A549 (cell line): ENCODE data around the gene PLEKHA1. TPM values are rescaled to one million over a fixed set of nuclear protein-coding genes. Genes with fewer than 3 reads are reported as not detected.

Experiments
- ATAC-seq, 2 experiments: fragments of 200-7000 bp in 1 of 2; fragments of >200 bp in 1 of 2; cut with Nextera tagmentation in 1 of 2; cut with Tn5 transposase in 1 of 2; 3 replicates each; pipeline versions ENCODE4 v1.8.0 to v1.9.1; 2018 to 2020; ENCODE audit warnings: mild to moderate bottlenecking in 1 of 2, moderate library complexity in 1 of 2
- CTCF ChIA-PET: fragments of 300-600 bp; sonication (Branson Sonifier 250); formaldehyde crosslinking; extraction: SDS; loops from one replicate; lab custom pipeline; 2021; ENCODE audit warnings: antibody characterized with exemption, inconsistent platforms; lab: Yijun Ruan, JAX
- POLR2A ChIA-PET: fragments of 350-600 bp; formaldehyde crosslinking; extraction: SDS; loops from one replicate; lab custom pipeline; 2021; ENCODE audit warnings: antibody characterized with exemption, inconsistent platforms; lab: Yijun Ruan, JAX
- DNase-seq, 2 experiments: peaks; one replicate each; pipeline versions ENCODE4 v3.0.0 to v3.0.0-alpha.2; 2011 to 2016; ENCODE audit warnings: low read depth in 1 of 2, low spot score in 1 of 2
- FAIRE-seq: peaks from 2 replicates; lab custom pipeline; 2011; peaks lifted over from hg19 to GRCh38; lab: Jason Lieb, UNC
- H3K27ac ChIP-seq, 2 experiments: fragments of >200 bp; sonication (Bioruptor Twin); formaldehyde crosslinking; 3 replicates each; pipeline ENCODE4 v1.5.1; 2016 to 2017
- H3K4me1 ChIP-seq: fragments of >200 bp; sonication (Bioruptor Twin); formaldehyde crosslinking; 3 replicates; pipeline ENCODE4 v1.6.1; 2016
- H3K4me2 ChIP-seq: fragments of >200 bp; sonication (Bioruptor Twin); formaldehyde crosslinking; 3 replicates; pipeline ENCODE4 v1.6.1; 2016
- H3K4me3 ChIP-seq: fragments of >200 bp; sonication (Bioruptor Twin); formaldehyde crosslinking; 3 replicates; pipeline ENCODE4 v1.5.1; 2016
- H3K9me3 ChIP-seq: fragments of >200 bp; sonication (Bioruptor Twin); formaldehyde crosslinking; 3 replicates; pipeline ENCODE4 v1.6.1; 2016
- ATOH8 ChIP-seq: fragments of 250-450 bp; sonication (Bioruptor Pico); IDR thresholded peaks from 2 replicates; pipeline ENCODE4 v1.5.0; 2020; ENCODE audit warnings: low read depth, mild to moderate bottlenecking, moderate library complexity
- BCL3 ChIP-seq: fragments of >200 bp; sonication (Bioruptor Twin); formaldehyde crosslinking; IDR thresholded peaks from 3 replicates; pipeline ENCODE4 v1.6.1; 2016
- CBX2 ChIP-seq: fragments of 200-600 bp; sonication (generic); IDR thresholded peaks from 2 replicates; pipeline ENCODE4 v1.6.1; 2016; ENCODE audit warnings: low read depth, mild to moderate bottlenecking, borderline replicate concordance
- CBX8 ChIP-seq: fragments of 200-600 bp; sonication (generic); IDR thresholded peaks from 2 replicates; pipeline ENCODE4 v1.6.1; 2016
- EHF ChIP-seq: fragments of 250-450 bp; sonication (Bioruptor Pico); IDR thresholded peaks from 2 replicates; pipeline ENCODE4 v1.5.0; 2020; ENCODE audit warnings: mild to moderate bottlenecking
- EHMT2 ChIP-seq: fragments of 200-600 bp; sonication (generic); IDR thresholded peaks from 2 replicates; pipeline ENCODE4 v1.6.1; 2016; ENCODE audit warnings: antibody characterized with exemption, low read depth, mild to moderate bottlenecking, moderate library complexity
- EP300 ChIP-seq, 2 experiments: fragments of >200 bp; sonication (Bioruptor Twin); formaldehyde crosslinking; IDR thresholded peaks; 2 replicates in 1 of 2; 3 replicates in 1 of 2; pipeline ENCODE4 v1.6.1; 2016 to 2017
- ESRRA ChIP-seq: fragments of 150-350 bp; IDR thresholded peaks from 2 replicates; pipeline ENCODE4 v1.6.1; 2014; ENCODE audit warnings: mild to moderate bottlenecking, low read length, borderline replicate concordance
- FOSL2 ChIP-seq, 2 experiments: fragments of 450-650 bp in 1 of 2; fragments of >200 bp in 1 of 2; sonication (Bioruptor Twin) in 1 of 2; formaldehyde crosslinking; IDR thresholded peaks; 2 replicates each; pipeline versions ENCODE4 v1.5.0 to v1.6.1; 2016 to 2020; ENCODE audit warnings: mild to moderate bottlenecking in 1 of 2, moderate library complexity in 1 of 2
- GATA3 ChIP-seq: IDR thresholded peaks from 2 replicates; pipeline ENCODE4 v1.6.1; 2012; ENCODE audit warnings: borderline replicate concordance
- HDAC2 ChIP-seq: fragments of 200-600 bp; sonication (generic); IDR thresholded peaks from 2 replicates; pipeline ENCODE4 v1.6.1; 2016
- HOXA7 ChIP-seq: fragments of 250-450 bp; sonication (Bioruptor Pico); IDR thresholded peaks from 2 replicates; pipeline ENCODE4 v1.5.0; 2020; ENCODE audit warnings: mild to moderate bottlenecking, moderate library complexity
- KDM1A ChIP-seq: fragments of 200-600 bp; sonication (generic); IDR thresholded peaks from 2 replicates; pipeline ENCODE4 v1.6.1; 2016; ENCODE audit warnings: low read depth, mild to moderate bottlenecking
- KDM5A ChIP-seq: fragments of 200-600 bp; sonication (generic); IDR thresholded peaks from 2 replicates; pipeline ENCODE4 v1.6.1; 2016; ENCODE audit warnings: antibody characterized with exemption, mild to moderate bottlenecking
- MAFK ChIP-seq: fragments of 450-650 bp; IDR thresholded peaks from 2 replicates; pipeline ENCODE4 v1.6.1; 2014; ENCODE audit not compliant: partially characterized antibody
- MAZ ChIP-seq: fragments of 150-350 bp; IDR thresholded peaks from 2 replicates; pipeline ENCODE4 v1.6.1; 2014; ENCODE audit warnings: antibody characterized with exemption, low read depth, low read length, borderline replicate concordance
- POLR2A ChIP-seq: IDR thresholded peaks from 2 replicates; pipeline ENCODE4 v1.6.1; 2012; ENCODE audit warnings: mild to moderate bottlenecking, low read length
- POLR2AphosphoS2 ChIP-seq: conservative IDR thresholded peaks from 2 replicates; pipeline ENCODE4 v1.6.1; 2012; ENCODE audit warnings: low read length, improper control_type of control experiment, inconsistent platforms
- RAD21 ChIP-seq, 2 experiments: fragments of >200 bp in 1 of 2; sonication (Bioruptor Twin) in 1 of 2; formaldehyde crosslinking in 1 of 2; IDR thresholded peaks in 1 of 2; conservative IDR thresholded peaks in 1 of 2; 2 replicates in 1 of 2; 3 replicates in 1 of 2; pipeline ENCODE4 v1.6.1; 2012 to 2018; ENCODE audit warnings: inconsistent platforms in 1 of 2
- RCOR1 ChIP-seq: fragments of 150-350 bp; IDR thresholded peaks from 2 replicates; pipeline ENCODE4 v1.6.1; 2014; ENCODE audit warnings: antibody characterized with exemption, low read length, low read depth
- RNF2 ChIP-seq: fragments of 200-600 bp; sonication (generic); IDR thresholded peaks from 2 replicates; pipeline ENCODE4 v1.6.1; 2016; ENCODE audit warnings: low read depth, mild to moderate bottlenecking, antibody characterized with exemption, moderate library complexity, borderline replicate concordance
- SMC3 ChIP-seq: fragments of >200 bp; sonication (Bioruptor Twin); formaldehyde crosslinking; IDR thresholded peaks from 3 replicates; pipeline ENCODE4 v1.6.1; 2018; ENCODE audit warnings: inconsistent platforms
- TFCP2L1 ChIP-seq: fragments of 250-450 bp; sonication (Bioruptor Pico); IDR thresholded peaks from 2 replicates; pipeline ENCODE4 v1.5.0; 2021; ENCODE audit warnings: mild to moderate bottlenecking
- TP53 ChIP-seq: fragments of 250-450 bp; sonication (Bioruptor Pico); IDR thresholded peaks from 2 replicates; pipeline ENCODE4 v1.5.0; 2021; ENCODE audit warnings: mild to moderate bottlenecking, moderate library complexity
- ZSCAN20 ChIP-seq: fragments of 250-450 bp; sonication (Bioruptor Pico); IDR thresholded peaks from 2 replicates; pipeline ENCODE4 v1.8.0; 2022; ENCODE audit warnings: mild to moderate bottlenecking, moderate library complexity
- WGBS: methylation state at CpG from one replicate; pipeline ENCODE4 v1.1.6; 2017; ENCODE audit errors: missing lambda C conversion rate; 5-methylcytosine and 5-hydroxymethylcytosine counted together
- polyA plus RNA-seq, 4 experiments: library from polyadenylated mRNA; depleted of rRNA in 3 of 4; stranded (reverse); fragments of >200 nt; fragmentation: RNase III in 1 of 4; extraction: RNeasy Plus Mini Kit Qiagen cat#74134 plus additional on column Dnase treatment in 1 of 4; gene quantifications; 2 replicates in 3 of 4; 3 replicates in 1 of 4; pipeline ENCODE4 v1.2.3, GENCODE V29; 2011 to 2017

PLEKHA1 gene
- polyA plus RNA-seq, 2 of the 4 experiments (the other 2 are of a cell fraction), result 26.7 to 62.4 TPM

- no peak for DNase-seq
- TF ChIP-seq ZSCAN20 (CRISPR knock-in tag), result no peak
- TF ChIP-seq TFCP2L1 (CRISPR knock-in tag), result no peak
- no peak for TF ChIP-seq KDM1A
- no peak for TF ChIP-seq ATOH8 (CRISPR knock-in tag)
- no peak for TF ChIP-seq FOSL2 (IDR thresholded peaks at IDR 0.05)
- no peak for TF ChIP-seq FOSL2 (CRISPR knock-in tag; IDR thresholded peaks at IDR 0.05)
- no peak for TF ChIP-seq HDAC2
- no peak for TF ChIP-seq BCL3
- no peak overlapping the region for H3K27ac ChIP-seq
- no peak for ATAC-seq
- H3K4me2 ChIP-seq, result no peak overlapping the region
- POLR2A ChIA-PET, result no interaction called here
- no peak for FAIRE-seq
- H3K9me3 ChIP-seq, result peaks cover 4% of the 10 kb centered on the region; the same call in 1 of the 3 replicates
- WGBS, result 79% methylated on average over 7 of the region's 7 CpGs
- peaks cover 8% of the 10 kb centered on the region; the same call in 2 of the 3 replicates for H3K4me1 ChIP-seq
- CTCF ChIA-PET, result interaction anchor here (0.9 to 1.1 kb wide), 2 partner anchors 13 to 355 kb away, joined by 3 read pairs; no protein-coding TSS in a partner anchor
- H3K4me3 ChIP-seq, result no peak overlapping the region
Observed at GRCh38 chr10:122348935-122349361, 25.6 kb upstream of the PLEKHA1 start.

- no peak for ATAC-seq
- FAIRE-seq, result no peak
- H3K4me1 ChIP-seq, result peaks cover 2% of the 10 kb centered on the region; the same call in 2 of the 3 replicates
- TF ChIP-seq MAZ (no peak), CBX2 (no peak), MAFK (no peak), EHMT2 (no peak), POLR2AphosphoS2 (no peak), ESRRA (no peak), RNF2 (no peak), EP300 (IDR thresholded peaks at IDR 0.05) (no peak), POLR2A (no peak), GATA3 (no peak), SMC3 (no peak), HOXA7 (CRISPR knock-in tag) (no peak), TP53 (CRISPR knock-in tag) (no peak), CBX8 (no peak), EHF (CRISPR knock-in tag) (no peak), RCOR1 (no peak), RAD21 (conservative IDR thresholded peaks at IDR 0.05 in 1 of 2, IDR thresholded peaks at IDR 0.05 in 1 of 2) (no peak), KDM5A (no peak), TFCP2L1 (CRISPR knock-in tag) (no peak)
- H3K27ac ChIP-seq, result no peak overlapping the region
- CTCF ChIA-PET, result interaction anchor here (0.8 to 1.8 kb wide), 3 partner anchors 11 to 354 kb away, joined by 3 to 5 read pairs (median 3); no protein-coding TSS in a partner anchor
- POLR2A ChIA-PET, result no interaction called here
- H3K4me3 ChIP-seq, result no peak overlapping the region
- no peak for DNase-seq
- 43% methylated on average over 2 of the region's 3 CpGs for WGBS
- H3K4me2 ChIP-seq, result no peak overlapping the region
- peaks cover 4% of the 10 kb centered on the region; the same call in 1 of the 3 replicates for H3K9me3 ChIP-seq
Observed at GRCh38 chr10:122349758-122350369, 24.6 kb upstream of the PLEKHA1 start.
